Hematopoietic multipotent progenitor cell (in vitro differentiated cells): ENCODE results near the gene ARID5B. TPM values are rescaled to one million over a fixed set of nuclear protein-coding genes. Genes with fewer than 3 reads are reported as not detected.

ENCODE experiments used
- DNase-seq, 3 donors: peaks; one replicate each; pipeline ENCODE4 v3.0.0-alpha.2; 2011 to 2015; ENCODE audit warnings: low read depth in 2 of 3, low spot score in 2 of 3
- total RNA-seq: library from RNA; depleted of rRNA; stranded (reverse); fragments of >200 nt; gene quantifications from one replicate; pipeline ENCODE4 v1.2.3, GENCODE V29; 2012

ARID5B gene
- total RNA-seq: 11.3 TPM

DNA sequence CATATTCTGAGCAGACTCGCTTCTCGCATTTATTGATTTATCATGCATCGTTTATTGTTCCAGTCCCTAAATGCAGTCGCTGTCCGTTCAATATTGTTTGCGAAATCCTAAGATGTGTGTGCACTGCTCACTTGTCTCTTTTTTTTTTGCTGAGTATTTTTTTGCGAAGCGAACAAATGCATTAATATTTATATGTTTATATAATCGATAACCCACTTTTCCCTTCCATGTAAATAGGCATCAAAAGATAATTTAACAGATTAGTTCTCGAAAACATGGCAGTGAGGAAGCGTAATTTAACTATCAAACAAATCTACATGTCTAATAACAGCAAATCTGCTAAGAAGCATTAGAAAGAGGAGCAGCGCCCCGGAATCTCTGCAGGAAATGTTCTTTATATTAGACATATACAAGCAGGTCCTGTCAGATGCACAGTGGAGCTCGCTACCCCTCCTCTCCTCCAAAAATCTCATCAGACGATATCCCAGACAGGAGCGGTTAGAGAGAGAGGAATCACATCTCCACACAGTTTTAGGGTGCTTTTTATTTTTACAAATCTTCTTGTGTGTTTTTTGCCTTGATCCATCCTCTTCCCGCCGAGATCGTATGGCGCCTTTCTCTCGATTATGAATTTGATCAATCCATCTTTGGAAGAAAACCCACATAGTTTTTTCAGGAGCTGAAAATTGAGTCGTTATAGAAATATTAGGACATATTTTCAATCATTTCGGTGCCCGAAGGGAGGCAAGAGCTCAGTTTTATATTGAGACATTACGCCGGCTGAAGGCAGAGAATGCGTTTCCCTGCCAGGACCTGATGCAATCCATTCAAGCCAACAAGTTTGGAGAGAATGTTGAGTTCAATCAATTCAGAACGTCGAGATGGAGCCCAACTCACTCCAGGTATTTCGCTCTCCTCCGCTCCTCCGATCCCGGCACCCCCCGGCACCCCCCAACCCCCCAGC lies at the start of gene ARID5B:
Gene ARID5B, plus strand, starts transcription at position 871 of the 964 bp plus-strand sequence. Its CDS starts 11 bp downstream, at position 882.
- DNase-seq: peak in 2 of 3 donors; percentile 51 to 57

DNA sequence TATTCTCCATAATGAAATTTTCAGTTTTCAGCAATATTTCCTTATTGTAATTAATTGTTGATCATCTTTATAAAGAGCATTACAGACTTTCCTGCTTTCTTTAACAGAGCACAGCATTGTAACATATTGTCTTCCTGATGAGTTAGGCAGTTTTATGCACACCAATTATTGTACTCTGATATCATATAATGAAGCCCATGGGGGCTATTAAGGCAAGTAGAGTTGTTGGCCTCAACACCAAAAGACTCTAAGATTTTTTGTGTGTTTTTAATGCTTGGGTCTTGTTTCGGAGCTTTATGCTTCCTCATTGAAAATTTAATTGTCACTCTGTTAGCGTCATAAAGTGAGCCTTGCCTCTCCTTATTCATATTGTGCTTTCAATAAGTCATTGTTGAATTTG lies 49.2 kb upstream of the ARID5B start:
- no peak for DNase-seq

DNA sequence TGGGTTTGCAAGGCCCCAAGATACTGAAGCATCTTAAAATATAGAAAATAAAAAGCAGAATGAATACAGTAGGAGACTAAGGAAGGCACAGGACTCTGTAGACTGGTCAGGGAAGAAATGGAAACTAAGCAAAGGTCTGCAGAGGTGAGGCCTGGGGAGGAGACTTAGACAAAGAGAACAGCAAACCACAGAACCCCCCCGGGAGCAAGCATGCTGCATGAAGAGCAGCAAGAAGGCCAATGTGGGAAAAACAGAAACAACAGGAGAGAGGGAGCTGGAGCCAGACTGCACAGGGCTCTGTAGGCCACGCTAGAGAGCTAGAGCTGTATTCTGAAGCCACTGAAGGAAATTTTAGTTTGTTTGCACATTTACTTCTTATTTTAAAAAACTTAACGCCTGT lies 45.7 kb upstream of the ARID5B start:
- DNase-seq: no peak

- no peak for DNase-seq
These were observed 43.8 kb upstream of the ARID5B start for GRCh38 chr10:61857746-61858145.

- DNase-seq: no peak
These were observed 41.7 kb upstream of the ARID5B start for GRCh38 chr10:61859786-61860185.

- DNase-seq: no peak
These were observed 40.3 kb upstream of the ARID5B start for GRCh38 chr10:61860964-61861758.

DNA sequence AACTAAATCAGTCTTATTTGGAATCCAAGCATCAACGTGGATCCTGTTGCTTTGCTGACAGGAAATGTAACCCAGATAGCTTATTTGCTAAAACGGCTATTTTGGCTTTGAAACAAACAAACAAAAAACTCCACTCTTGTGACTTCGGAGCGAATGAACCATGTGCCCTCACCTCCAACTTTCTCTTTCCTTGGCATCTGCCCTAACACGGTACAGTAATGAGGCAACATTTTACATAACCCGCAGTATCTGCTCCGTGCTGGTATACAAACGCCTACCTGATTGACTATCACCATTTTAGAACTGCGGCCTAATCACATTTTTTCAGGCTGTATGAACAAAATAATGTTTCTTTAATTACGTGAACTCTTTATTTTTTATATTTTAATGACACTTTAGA lies 37.5 kb upstream of the ARID5B start:
- DNase-seq: no peak

GRCh38 chr10:61866700-61867368 lies 34.7 kb upstream of the ARID5B start:
- DNase-seq: no peak

DNA sequence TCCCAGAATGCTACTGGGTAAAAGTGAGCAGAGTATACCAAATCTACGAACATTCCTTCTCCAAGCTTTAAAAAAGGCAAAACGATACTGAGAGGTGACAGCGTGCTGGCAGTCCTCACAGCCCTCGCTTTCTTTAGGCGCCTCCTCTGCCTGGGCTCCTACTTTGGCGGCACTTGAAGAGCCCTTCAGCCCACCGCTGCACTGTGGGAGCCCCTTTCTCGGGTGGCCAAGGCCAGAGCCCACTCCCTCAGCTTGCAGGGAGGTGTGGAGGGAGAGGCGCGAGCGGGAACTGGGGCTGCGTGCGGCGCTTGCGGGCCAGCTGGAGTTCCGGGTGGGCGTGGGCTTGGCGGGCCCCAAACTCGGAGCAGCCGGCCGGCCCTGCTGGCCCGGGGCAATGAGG lies 34.1 kb upstream of the ARID5B start:
- peak in 2 of 3 donors; percentile 12 to 34 for DNase-seq

DNA sequence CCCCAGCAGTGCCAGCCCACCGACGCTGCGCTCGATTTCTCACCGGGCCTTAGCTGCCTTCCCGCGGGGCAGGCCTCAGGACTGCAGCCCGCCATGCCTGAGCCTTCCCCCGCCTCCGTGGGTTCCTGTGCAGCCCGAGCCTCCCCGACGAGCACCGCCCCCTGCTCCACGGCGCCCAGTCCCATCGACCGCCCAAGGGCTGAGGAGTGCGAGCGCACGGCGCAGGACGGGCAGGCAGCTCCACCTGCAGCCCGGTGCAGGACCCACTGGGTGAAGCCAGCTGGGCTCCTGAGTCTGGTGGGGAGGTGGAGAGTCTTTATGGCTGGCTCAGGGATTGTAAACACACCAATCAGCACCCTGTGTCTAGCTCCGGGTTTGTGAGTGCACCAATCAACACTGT lies 33.7 kb upstream of the ARID5B start:
- peak; percentile 19 to 71 (median 55) for DNase-seq

GRCh38 chr10:61869041-61869675 lies 32.3 kb upstream of the ARID5B start:
- DNase-seq: no peak

DNA sequence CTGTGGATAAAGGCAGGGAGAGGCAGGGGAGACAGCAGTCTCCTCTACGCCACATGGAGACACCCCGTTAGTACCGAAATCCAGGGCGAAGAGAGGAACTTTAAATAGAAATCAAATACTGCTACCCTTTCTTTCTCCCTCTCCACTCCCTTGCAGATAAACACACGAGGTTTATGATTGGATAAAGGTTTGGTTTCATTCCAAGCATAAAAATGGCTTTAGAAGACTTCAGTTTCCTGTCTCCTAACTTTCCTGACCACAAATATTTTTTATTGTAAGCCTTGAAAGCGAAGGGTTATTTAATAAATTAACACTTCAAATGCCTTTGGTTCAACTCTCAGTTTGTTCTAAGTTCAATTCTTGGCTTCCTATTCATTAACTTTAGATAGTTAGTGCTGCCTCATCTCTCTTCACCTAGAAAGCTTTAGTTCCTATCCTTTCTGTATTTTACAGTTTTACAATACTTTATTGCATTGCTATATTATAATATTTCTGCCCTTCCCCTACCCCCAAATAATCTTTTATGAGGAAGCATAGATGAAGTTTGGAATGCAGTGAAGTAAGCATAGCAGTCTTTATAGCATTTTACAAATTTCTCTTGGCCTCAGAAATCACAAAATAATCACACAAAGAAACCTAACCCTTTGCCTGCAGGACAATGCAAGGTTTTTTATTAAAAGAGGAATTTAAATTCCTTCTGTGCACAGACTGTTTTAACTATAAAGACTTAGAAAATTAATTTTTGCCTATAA lies 31.5 kb upstream of the ARID5B start:
- no peak for DNase-seq

- DNase-seq: no peak
These were observed 31.0 kb upstream of the ARID5B start for GRCh38 chr10:61870526-61870895.

- DNase-seq: no peak
These were observed 30.0 kb upstream of the ARID5B start for GRCh38 chr10:61871487-61871886.

GRCh38 chr10:61877887-61878739 lies 23.4 kb upstream of the ARID5B start:
- DNase-seq: no peak

DNA sequence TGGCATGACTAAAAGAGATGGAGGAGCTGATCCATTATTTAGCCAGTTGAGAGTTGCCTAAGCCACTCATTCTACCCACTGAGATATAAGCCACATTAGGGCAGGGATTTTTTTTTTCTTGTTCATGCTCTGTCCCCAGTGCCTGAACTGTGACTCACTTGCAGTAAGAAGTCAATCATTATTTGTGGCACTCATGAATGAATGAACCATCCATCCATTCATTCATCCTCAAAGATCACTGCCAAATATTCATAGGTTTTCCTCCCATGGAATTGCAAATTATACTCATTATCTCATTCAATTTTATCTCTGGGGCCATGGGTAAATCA lies 22.8 kb upstream of the ARID5B start:
- no peak for DNase-seq

GRCh38 chr10:61882621-61883370 lies 18.7 kb upstream of the ARID5B start:
- no peak for DNase-seq

DNA sequence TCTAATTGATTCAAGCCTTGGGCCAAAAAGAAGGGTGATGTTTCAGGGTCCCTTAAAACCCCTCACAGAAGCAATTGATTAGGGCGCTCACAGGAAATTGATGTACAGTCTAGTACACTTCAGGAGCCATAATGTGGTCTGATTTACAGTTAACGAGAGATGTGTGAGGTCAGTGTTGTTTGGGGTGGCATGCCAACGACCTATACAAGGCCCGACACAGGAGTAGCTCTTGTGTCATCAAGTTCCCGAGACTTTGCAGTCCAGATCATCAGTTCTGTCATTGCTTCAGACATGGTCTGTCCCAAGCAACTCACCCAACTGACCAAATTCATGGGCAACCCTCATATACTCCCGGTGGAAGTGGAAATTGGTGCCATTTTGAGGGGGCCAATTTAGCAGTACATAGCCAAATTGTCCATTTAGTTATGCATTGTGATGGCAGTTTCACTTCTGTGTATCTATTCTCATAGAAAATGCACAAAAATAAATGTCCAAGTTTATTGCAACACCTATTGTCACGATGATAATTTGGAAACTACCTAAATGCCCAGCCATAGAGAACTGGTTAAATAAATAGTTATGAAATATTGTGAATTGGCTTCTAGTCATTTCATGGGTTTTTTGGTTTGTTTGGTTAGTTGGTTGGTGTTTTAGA lies 18.0 kb upstream of the ARID5B start:
- DNase-seq: no peak
